ENCODE results near the gene ACKR2.

GRCh38 chr3:42804106-42804830 is 5.0 kb upstream of the ACKR2 start, which contains the start of gene HIGD1A:
- no peak for TF ChIP-seq CTCF (IDR thresholded peaks at IDR 0.05)
- peak; percentile 98 to 99 (median 99) for TF ChIP-seq POLR2AphosphoS5 (IDR thresholded peaks at IDR 0.05)

All from transverse colon (tissue), 4 donors.